ENCODE data around the gene USP9Y.

USP9Y gene, protein sequence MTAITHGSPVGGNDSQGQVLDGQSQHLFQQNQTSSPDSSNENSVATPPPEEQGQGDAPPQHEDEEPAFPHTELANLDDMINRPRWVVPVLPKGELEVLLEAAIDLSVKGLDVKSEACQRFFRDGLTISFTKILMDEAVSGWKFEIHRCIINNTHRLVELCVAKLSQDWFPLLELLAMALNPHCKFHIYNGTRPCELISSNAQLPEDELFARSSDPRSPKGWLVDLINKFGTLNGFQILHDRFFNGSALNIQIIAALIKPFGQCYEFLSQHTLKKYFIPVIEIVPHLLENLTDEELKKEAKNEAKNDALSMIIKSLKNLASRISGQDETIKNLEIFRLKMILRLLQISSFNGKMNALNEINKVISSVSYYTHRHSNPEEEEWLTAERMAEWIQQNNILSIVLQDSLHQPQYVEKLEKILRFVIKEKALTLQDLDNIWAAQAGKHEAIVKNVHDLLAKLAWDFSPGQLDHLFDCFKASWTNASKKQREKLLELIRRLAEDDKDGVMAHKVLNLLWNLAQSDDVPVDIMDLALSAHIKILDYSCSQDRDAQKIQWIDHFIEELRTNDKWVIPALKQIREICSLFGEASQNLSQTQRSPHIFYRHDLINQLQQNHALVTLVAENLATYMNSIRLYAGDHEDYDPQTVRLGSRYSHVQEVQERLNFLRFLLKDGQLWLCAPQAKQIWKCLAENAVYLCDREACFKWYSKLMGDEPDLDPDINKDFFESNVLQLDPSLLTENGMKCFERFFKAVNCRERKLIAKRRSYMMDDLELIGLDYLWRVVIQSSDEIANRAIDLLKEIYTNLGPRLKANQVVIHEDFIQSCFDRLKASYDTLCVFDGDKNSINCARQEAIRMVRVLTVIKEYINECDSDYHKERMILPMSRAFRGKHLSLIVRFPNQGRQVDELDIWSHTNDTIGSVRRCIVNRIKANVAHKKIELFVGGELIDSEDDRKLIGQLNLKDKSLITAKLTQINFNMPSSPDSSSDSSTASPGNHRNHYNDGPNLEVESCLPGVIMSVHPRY (N-terminal part only)

DNA sequence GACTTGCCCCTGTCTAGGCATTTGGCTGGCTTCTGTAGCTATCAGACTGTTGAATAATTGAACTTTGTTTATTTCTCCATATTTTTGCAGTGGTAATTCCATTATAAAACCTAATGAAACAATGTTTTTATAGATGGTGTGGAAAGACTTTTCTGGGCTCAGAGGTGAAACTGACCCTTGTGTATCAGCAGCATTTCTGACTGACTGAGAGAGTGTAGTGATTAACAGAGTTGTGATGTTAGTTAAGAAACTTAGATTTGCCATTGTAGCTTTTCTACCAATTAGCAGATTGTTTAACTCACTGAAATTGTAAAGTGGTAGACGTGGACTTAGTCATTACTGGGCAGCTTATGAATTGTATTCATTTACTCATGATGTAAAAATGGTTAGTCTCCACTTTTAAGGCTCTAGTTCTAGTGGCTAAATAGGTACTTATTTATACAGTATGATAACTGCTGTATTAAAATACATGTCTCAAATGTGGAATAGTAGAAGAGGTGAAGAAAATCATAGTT lies at the start of gene USP9Y:
Gene USP9Y, plus strand, starts transcription at position 51 of the 515 bp plus-strand sequence. CDS start 8,217 bp downstream, outside the sequence.
- DNase-seq: no peak

DNA sequence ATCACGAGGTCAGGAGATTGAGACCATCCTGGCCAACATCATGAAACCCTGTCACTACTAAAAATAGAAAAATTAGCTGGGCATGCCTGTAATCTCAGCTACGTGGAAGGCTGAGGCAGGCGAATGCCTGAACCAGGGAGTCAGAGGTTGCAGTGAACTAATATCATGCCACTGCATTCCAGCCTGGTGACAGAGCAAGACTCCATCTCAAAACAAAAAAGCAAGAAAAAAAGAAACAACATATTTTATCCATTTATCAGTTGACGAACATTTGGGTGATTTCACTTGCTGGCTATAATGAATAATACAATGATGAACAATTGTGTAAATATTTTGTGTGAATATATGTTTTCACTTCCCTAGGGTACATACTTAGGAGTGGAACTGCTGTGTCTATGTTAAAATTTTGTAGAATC lies 49.4 kb upstream of the USP9Y start:
- no peak for DNase-seq

DNA sequence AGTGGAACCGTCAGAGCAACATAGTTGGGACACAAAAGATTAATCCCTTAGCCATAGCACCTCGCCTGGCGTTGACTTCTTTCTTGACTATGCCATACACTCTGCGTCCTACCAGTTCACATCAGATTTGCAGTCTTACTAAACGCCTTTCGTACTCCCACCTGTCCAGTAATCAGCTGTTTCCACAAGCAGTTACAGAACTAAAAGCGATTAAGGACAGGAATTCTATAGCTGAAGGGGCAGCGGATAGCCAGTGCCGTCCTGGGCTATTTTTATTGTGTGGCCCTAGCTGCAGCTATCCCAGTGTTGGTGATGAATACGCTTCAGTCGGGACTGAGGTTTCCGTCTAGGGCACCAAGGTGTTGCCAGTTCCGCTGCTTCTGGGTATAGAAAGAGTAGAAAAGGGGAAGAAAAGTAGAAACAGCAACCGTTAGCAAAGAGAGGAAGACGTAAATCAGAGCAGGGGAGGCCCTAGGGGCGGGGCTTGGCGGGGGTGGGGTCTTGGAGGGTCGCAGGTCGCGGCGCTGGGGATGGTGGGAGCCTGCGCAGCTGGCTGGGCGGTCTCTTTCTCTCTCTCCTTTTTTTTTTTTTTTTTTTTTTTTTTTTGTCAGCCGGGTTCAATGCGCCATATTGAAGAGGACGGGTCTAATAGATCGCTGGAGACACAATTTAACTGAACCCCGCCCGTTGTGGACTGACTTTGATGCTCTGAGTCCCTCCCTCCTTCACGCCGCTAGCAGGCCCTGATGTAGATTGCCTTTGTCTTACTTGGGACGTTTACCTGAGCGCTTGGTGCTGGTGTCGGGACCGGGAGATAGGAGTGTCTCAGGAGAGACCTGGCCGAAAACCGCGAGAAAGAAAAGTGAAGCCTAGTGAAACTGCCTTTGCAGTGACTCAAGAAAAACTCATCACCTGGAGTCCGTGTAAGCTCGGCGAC lies 39.0 kb upstream of the USP9Y start:
- DNase-seq: peak; percentile 34 to 66 (median 50)

DNA sequence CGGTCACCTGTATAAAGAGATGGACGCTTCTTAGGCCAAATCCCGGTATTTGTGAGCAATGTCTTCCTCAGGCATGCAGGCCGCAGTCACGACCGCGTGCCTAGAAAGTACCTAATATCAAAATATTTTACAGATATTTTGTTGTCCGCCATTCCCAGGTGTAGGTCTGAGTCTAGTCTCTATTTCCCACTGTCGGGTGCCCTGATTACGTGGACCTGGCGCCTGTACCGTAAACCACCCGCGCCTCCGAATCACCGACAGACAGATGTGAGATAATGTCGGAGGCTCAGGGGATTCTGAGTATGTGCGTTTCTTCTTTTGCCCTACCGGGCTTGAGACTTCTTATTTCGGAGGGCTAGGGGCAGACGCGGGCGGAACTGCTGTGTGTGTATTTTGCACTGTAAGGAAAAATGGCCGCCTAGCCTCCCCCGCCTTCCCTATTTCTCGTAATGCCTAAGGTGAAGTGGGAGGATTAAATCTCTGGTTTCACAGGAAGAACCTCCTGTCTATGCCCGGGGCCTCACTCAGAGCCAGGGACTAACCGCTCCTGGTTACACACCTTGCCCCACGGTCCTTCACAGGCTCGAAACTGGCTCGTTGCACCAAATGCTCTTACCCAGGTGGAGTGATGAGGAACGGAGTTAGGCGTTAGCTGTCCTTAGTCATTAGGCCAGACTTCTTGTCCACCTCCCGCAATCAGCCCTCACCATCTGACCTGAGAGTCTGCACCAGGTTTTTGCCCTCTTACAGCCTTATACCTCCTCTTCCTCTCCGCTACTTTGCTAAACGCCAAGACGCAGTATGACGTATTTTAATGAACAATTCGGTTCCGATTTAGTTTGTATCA lies 38.1 kb upstream of the USP9Y start:
- DNase-seq: peak; percentile 1

DNA sequence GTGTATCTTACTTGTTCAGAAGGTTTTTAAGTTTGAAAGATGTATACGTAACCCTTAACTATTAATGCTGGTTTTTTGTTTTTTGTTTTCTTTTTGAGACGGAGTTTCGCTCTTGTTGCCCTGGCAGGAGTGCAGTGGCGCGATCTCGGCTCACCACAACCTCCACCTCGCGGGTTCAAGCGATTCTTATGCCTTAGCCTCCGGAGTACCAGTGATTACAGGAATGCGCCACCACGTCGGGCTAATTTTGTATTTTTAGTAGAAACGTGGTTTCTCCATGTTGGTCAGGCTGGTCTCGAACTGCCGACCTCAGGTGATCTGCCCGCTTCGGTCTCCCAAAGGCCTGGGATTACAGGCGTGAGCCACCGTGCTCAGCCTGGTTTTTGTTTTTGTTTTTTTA lies 37.2 kb upstream of the USP9Y start:
- DNase-seq: peak in 1 of 4 experiments; percentile 0

DNA sequence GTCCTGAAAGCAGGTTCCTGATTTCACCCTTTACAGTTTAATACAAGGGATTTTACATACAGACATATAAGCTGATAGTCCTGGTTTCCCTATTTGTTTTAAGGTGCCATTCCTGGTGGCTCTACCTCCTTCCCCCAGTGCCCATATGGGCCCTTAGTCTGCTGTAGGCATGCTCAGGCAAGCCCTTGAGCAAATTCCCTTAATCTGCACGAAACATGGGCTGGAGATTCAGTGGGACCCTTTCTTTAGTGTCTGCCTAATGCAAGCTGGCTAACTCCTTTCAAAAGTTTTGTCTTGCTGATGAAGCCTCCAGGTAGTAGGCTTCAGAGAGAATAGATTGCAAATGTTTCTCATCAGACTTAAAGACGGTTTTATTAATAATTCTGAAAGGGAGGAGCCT lies 22.9 kb upstream of the USP9Y start:
- no peak for DNase-seq

DNA sequence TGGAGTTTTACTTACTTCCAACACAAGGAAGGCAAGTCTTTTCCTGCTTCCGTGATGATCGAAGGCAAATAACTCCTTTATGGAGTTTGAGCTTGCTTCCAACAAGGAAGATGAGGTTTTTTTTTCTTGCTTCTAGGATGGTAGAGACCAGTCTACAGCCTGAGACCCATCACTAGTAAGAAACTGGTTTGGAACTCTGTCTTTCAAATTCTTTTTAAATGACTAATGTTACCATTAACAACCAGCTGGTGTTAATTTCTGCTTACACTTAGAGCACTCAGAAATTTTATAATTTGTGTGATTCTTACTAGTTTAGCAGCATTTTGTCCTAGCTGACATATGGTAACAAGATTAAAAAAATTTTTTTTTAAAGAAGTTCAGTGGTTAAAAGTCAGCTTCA lies 19.5 kb upstream of the USP9Y start:
- DNase-seq: no peak

DNA sequence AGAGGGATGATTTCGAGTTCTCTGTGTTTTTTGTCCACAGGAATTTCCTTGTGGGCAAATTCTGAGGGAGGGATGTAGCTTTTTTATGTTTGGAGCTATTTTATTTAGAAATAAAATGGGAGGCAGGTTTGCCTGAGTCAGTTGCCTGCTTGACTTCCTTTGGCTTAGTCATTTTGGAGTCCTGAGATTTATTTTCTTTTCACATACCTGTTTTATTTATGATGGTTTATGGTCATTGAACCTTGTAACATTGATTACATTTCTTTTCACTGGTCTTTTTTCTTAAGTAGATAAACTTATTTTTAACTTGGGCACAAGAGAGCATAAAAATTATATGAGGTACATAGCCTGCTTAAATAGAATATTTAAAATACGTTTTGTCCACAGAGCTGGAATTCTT lies 12.7 kb upstream of the USP9Y start:
- no peak for DNase-seq

DNA sequence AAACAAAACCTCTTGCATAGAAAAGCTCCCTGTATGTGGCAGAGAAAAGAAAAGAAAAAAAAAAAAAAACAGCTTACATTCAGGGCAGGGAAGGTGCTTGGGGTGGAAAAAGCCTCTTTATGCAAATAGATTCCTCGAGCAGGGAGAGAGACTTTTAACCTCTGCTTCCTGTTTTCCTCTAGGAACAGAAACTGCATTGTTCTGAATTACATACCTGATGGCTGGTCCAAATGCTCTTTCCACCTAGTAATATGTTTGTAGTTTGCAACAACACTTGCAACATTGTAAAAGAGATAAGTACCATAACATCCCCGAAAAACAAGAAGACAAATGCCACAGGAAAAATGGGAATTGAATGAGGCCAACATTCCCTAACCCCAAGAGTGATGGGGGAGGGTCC lies 944 bp upstream of the USP9Y start:
- no peak for DNase-seq

DNA sequence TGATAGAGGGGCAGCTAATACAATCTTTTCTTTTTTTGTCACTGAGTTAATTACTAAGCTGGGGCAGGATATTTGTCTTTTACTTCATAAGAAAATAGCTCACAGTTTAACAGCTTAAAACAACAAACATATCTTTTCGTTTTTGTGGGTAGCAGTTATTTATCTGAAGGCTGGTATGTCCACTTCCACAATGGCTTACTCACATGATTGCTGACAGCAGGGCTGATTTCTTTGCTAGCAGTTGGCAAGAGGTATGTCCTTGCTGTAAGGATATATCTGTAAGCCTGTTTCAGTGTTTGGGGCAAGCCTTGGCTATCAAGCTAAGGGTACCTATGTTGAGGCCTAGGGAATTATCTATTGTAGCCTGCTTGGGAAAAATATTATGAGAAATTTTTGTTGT lies 1.1 kb downstream of the USP9Y start:
- no peak for DNase-seq

DNA sequence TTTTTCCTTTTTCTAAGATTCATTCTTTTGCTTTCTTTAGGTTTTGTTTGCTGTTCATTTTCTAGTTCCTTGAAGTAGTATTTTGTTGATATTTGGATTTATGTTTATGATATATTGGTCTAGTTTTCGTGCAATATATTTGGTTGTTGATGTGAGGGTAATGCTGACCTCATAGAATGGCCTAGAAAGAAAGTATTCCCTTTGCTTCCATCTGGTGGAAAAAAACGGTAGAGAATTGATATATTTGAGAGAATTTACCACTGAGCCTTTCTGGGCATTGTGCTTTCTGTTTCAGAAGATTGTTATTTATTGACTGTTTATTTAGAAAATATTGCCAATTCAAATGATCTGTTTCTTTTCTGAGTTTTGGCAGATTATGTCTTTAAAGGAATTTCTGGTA lies 9.4 kb downstream of the USP9Y start:
- no peak for DNase-seq

DNA sequence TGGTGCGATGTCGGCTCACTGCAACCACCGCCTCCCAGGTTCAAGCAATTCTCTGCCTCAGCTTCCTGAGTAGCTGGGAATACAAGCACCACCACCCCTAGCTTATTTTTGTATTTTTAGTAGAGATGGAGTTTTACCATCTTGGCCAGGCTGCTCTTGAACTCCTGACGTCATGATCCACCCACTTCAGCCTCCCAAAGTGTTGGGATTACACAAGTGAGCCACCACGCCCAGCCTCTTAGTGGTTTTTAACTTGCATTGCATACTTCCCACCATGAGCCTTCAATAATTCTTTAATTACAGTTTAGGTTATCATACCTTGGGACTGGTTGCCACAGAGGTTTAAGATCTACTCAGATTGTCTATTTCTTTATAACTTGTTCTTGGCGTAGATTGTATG lies 14.3 kb downstream of the USP9Y start:
- no peak for DNase-seq

DNA sequence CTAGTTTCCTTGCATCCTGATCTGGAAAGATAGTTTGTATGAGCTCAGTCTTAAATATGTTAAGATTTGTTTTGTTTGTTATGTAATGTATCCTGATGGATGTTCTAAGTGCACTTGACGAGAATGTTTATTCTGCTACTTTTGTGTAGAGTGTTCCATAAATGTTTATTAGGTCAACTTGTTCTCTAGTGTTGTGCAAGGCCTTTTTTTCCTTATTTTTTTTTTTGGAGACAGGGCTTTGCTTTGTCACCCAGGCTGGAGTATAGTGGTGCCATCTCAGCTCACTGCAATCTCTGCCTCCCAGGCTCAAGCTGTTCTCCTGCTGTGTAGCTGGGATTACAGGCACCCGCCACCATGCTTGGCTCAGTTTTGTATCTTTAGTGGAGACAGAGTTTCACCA lies 28.7 kb downstream of the USP9Y start:
- DNase-seq: no peak

DNA sequence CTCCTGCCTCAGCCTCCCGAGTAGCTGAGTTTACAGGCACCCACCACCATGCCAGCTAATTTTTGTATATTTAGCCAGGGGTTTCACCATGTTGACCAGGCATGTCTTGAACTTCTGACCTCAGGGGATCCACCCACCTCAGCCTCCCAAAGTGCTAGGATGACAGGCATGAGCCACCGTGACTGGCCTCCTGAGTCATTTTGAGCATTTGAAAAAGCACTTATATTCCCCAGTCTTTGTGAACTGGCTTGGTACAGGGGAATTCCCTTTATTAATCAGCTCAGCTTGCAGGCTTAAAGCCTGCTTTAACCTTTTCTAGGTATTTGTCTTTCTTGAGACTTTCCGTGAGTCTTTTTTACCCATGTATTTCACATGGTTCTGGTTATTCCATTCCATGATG lies 32.6 kb downstream of the USP9Y start:
- DNase-seq: peak in 2 of 4 experiments; percentile 0 to 12

DNA sequence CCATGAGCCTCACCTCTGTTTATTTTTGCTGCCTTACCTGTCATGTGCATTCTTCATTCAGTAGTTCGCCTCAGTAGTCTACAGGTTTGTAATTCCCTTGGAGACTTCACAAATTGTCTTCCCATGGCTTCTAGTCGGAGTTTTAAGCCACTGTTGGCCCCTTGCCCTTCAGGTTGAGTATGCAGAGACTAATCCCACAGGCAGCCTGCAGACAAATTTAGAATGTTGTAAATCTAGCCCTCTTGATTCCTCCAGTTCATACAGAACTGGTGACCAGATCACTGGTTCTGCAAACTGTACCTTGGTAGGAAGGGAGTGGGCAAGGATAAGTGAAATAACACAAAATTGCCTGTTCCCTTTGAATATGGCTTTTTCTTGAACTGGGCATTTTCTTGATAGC lies 33.0 kb downstream of the USP9Y start:
- no peak for DNase-seq

DNA sequence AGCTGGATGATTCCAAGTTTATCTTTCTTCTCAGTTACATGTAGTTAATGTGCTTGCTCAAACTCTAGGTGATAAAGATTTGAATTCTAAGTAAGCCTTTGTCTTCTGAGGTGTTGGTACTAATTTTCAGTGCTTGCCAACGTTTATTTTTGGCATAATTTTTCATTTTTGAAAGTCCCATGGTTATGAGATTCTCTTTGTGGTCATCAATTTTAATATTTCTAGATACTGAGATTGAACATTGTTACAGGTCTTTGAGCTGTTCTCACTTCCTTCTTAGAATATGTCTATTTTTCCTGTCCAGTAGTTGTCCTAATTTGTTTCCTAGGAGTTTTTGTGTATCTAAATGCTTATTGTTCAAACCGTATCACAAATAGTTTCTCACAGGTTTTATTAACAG lies 40.4 kb downstream of the USP9Y start:
- DNase-seq: no peak

DNA sequence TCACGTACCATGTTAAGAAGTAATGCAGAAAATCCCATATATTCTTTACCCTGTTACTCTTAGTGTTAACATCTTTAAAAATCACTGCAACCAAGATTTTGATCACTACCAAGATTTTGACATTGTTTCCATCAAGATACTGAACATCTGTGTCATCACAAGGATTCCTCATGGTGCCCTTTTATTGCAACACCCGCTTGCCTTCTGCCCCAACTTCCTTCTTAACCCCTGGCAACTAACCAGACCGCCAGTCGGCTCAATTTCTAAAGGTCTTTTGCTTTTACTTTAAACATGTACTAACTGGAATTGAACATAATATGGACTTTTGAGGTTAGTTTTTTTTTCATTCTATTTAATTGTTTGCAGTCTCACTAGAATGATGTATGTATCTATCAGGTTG lies 41.7 kb downstream of the USP9Y start:
- no peak for DNase-seq

DNA sequence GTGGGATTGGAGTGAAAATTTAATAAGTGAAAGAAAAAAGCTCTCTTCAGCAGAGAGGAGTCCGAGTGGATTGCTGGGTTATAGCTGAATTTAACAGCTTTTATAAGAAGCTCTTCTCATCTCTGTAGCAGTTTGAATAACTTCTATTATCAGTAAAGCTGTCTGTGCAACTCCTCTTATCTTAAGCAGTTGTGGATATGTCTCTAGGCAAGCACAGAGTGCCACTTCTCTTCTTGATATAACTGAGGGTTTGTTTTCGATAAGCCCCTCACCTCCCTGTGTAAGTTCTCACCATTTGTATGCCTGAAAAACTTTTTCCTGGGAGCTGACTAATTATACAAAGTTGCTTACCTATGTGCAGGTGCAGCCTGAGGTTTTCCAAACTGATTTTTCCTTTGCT lies 43.1 kb downstream of the USP9Y start:
- no peak for DNase-seq

DNA sequence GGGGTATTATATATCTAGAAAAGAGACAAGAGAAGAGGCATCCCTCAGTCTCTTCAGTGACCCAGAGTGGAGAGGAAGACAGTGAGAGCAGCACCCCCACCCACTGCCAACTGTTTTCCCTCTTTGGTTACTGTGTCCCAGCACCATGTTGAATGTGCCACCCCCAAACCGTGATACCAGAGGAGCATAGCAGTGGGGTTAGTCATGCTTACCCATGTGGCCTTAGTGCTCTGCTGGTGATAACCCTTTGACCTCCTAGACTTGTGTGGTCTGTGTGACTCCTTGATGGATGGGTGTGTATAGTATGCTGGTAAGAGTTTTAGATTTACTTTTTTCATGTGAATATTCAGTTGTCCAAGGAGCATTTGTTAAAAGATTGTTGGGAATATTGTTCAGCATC lies 48.3 kb downstream of the USP9Y start:
- no peak for DNase-seq

DNA sequence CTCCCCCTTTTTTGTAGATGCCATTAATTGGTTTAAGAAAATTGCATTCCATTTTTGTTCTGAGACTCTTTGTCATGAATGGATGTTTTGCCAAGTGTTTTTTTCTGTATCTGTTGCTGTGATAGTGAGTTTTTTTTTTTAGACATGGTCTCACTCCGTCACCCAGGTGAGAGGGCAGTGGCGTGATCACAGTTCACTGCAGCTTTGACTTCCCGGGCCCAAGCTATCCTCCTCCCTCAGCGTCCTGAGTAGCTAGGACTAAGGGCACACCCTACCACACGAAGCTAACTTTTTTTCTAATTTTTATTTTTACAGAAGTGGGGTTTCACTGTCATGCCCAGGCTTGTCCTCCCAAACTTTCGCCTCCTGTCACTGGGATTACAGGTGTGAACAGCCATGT lies 51.8 kb downstream of the USP9Y start:
- no peak for DNase-seq

DNA sequence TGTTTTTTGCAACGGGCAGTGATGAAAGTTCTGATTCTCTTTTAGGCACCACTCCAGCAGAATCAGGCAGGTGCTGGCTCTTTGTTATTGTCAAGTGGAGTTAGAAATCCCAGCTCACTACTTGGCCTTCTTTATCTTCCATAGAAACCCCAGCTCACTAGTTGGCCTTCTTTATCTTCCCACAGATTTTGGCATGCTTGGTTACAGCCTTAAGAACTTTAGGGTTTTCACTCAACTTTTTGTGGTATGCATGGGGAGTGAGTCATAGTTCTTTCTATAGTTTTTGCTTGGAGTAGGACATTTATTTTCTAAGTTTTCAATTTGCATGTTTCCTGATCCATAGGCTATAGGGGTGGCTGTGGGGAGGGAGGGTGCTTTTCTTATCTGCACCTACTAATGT lies 55.0 kb downstream of the USP9Y start:
- no peak for DNase-seq

Data from activated CD4-positive, CD25-positive, alpha-beta regulatory T cell (primary cell).